GM23338 (cell line): ENCODE data around the gene TARBP2.

ENCODE experiments used
- CREB1 ChIP-seq: fragments of 250-450 bp; sonication (Bioruptor Pico); IDR thresholded peaks from 2 replicates; pipeline ENCODE4 v1.5.0; 2020; ENCODE audit warnings: low read depth, mild to moderate bottlenecking, moderate library complexity
- CTCF ChIP-seq, 2 experiments: fragments of 200-600 bp in 1 of 2; sonication (generic) in 1 of 2; conservative IDR thresholded peaks; 2 replicates each; pipeline versions ENCODE4 v1.5.1 to v1.6.1; 2016 to 2017; ENCODE audit warnings: antibody characterized with exemption in 2 of 2, low read depth in 2 of 2, mild to moderate bottlenecking in 2 of 2, moderate library complexity in 1 of 2
- EZH2 ChIP-seq: fragments of 200-600 bp; sonication (generic); IDR thresholded peaks from one replicate; pipeline ENCODE4 v1.8.0; 2017; ENCODE audit warnings: antibody characterized with exemption, mild to moderate bottlenecking, low read depth; ENCODE audit not compliant: unreplicated experiment
- EZH2phosphoT487 ChIP-seq: fragments of 200-600 bp; sonication (generic); IDR thresholded peaks from one replicate; pipeline ENCODE4 v1.8.1; 2018; ENCODE audit warnings: antibody characterized with exemption; ENCODE audit not compliant: unreplicated experiment
- JUNB ChIP-seq: IDR thresholded peaks from one replicate; pipeline ENCODE4 v1.6.1; 2016; ENCODE audit warnings: antibody characterized with exemption; ENCODE audit not compliant: unreplicated experiment
- NANOG ChIP-seq: IDR thresholded peaks from 2 replicates; pipeline ENCODE4 v1.6.1; 2016; ENCODE audit warnings: antibody characterized with exemption, borderline replicate concordance
- POLR2AphosphoS5 ChIP-seq: IDR thresholded peaks from 2 replicates; pipeline ENCODE4 v1.6.1; 2016; ENCODE audit warnings: antibody characterized with exemption, low read depth
- REST ChIP-seq: IDR thresholded peaks from one replicate; pipeline ENCODE4 v1.6.1; 2018; ENCODE audit warnings: antibody characterized with exemption; ENCODE audit not compliant: unreplicated experiment
- ZNF114 ChIP-seq: fragments of 250-450 bp; sonication (Bioruptor Pico); IDR thresholded peaks from 2 replicates; pipeline ENCODE4 v1.5.0; 2020; ENCODE audit warnings: mild to moderate bottlenecking, moderate library complexity

- no peak for TF ChIP-seq ZNF114 (CRISPR knock-in tag)
- no peak for TF ChIP-seq CTCF (conservative IDR thresholded peaks at IDR 0.05; ENCODE audit: low read depth in 2 of 2)
- TF ChIP-seq CREB1 (CRISPR knock-in tag), result no peak
- TF ChIP-seq JUNB, result no peak
- TF ChIP-seq EZH2phosphoT487, result no peak
- no peak for TF ChIP-seq POLR2AphosphoS5
- no peak for TF ChIP-seq REST
- no peak for TF ChIP-seq EZH2
- TF ChIP-seq NANOG, result no peak
Measured at GRCh38 chr12:53461591-53461990, 39.5 kb upstream of the TARBP2 start.
